SU-DHL-6 (cell line): ENCODE results near the gene NOX5.

Experiments
- H2AFZ ChIP-seq: fragments of 200-600 bp; sonication (generic); 2 replicates; pipeline ENCODE4 v1.6.1; 2014; ENCODE audit warnings: low read depth, mild to moderate bottlenecking, moderate library complexity, mixed read lengths, antibody characterized with exemption, low read length; ENCODE audit not compliant: severe bottlenecking
- H3F3A ChIP-seq: fragments of 200-600 bp; shearing (Covaris generic); 2 replicates; pipeline ENCODE4 v1.6.0; 2016; ENCODE audit warnings: antibody characterized with exemption, mild to moderate bottlenecking; ENCODE audit not compliant: insufficient read depth
- H3K27ac ChIP-seq: fragments of 200-600 bp; sonication (generic); 2 replicates; pipeline ENCODE4 v1.5.1; 2016; ENCODE audit warnings: low read depth, mild to moderate bottlenecking, low read length, moderate library complexity, mixed read lengths
- H3K27me3 ChIP-seq: fragments of 200-600 bp; sonication (generic), shearing (Covaris generic); 2 replicates; pipeline ENCODE4 v1.6.0; 2014; ENCODE audit warnings: mild to moderate bottlenecking, low read length
- H3K36me3 ChIP-seq: fragments of 200-600 bp; sonication (generic); 2 replicates; pipeline ENCODE4 v1.6.1; 2014; ENCODE audit warnings: mild to moderate bottlenecking, low read length, mixed read lengths
- H3K4me2 ChIP-seq: fragments of 300-600, 200-600 bp; shearing (Covaris generic), sonication (generic); 2 replicates; pipeline ENCODE4 v1.6.0; 2014; ENCODE audit warnings: low read length, low read depth, mild to moderate bottlenecking; ENCODE audit not compliant: poor library complexity, severe bottlenecking
- H3K4me3 ChIP-seq: fragments of 200-600 bp; sonication (generic); 2 replicates; pipeline ENCODE4 v1.5.1; 2014; ENCODE audit warnings: antibody characterized with exemption, low read length, mild to moderate bottlenecking, mixed read lengths; ENCODE audit not compliant: insufficient read depth, poor library complexity, severe bottlenecking
- H3K79me2 ChIP-seq: fragments of 200-600 bp; sonication (generic); 2 replicates; pipeline ENCODE4 v1.6.1; 2014; ENCODE audit warnings: mild to moderate bottlenecking, low read length, moderate library complexity; ENCODE audit not compliant: insufficient read depth
- H3K9ac ChIP-seq: fragments of 200-600 bp; sonication (generic); 2 replicates; pipeline ENCODE4 v1.7.0; 2014; ENCODE audit warnings: mild to moderate bottlenecking, low read length
- H3K9me2 ChIP-seq: fragments of 200-600 bp; sonication (generic); replicated peaks from 2 replicates; pipeline ENCODE4 v1.6.1; 2014; ENCODE audit warnings: low read length; ENCODE audit not compliant: insufficient read depth
- H3K9me3 ChIP-seq: fragments of 200-600 bp; sonication (generic); 2 replicates; pipeline ENCODE4 v1.6.1; 2014; ENCODE audit warnings: low read length, mixed read lengths; ENCODE audit not compliant: insufficient read depth
- H4K20me1 ChIP-seq: fragments of 200-600 bp; sonication (generic); 2 replicates; pipeline ENCODE4 v1.6.1; 2014; ENCODE audit warnings: low read depth, mild to moderate bottlenecking, antibody characterized with exemption, low read length, moderate library complexity, mixed read lengths
- EZH2phosphoT487 ChIP-seq: fragments of 200-600 bp; sonication (generic), shearing (Covaris generic); conservative IDR thresholded peaks from 2 replicates; pipeline ENCODE4 v1.6.1; 2018; ENCODE audit warnings: mild to moderate bottlenecking, antibody characterized with exemption, low read length, moderate library complexity, mixed read lengths
- TF ChIP-seq, protein P1 (sequence below): fragments of 200-600 bp; sonication (generic); IDR thresholded peaks from one replicate; pipeline ENCODE4 v1.5.1; 2017; ENCODE audit warnings: antibody characterized with exemption, mild to moderate bottlenecking, low read length, moderate library complexity; ENCODE audit not compliant: insufficient read depth, poor library complexity, severe bottlenecking

Gene NOX5

DNA sequence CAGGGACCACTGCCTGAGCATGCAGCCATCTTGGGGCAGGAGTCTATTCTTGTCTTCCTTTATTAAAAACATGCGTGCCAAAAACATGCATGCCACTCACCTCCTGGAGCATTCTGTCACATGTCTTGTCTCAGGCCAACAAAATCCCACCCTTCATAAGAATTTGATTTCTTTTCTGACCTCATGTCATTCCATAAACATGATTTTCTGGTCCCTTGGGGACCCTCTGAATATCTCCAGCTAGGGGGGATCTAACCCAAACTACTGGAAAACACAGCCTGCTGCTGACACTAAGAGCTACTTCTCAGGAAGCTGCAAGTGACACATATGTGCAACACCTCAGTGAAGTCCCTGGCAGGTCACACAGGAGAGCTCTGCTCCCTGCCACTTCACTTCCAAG, 26.8 kb upstream of the NOX5 start:
- H3K27me3 ChIP-seq: no peaks in the 10 kb centered on the region
- no peaks in the 10 kb centered on the region for H3K36me3 ChIP-seq
- no peaks in the 10 kb centered on the region for H3F3A ChIP-seq
- no peak overlapping the region for H3K4me2 ChIP-seq
- no peak for TF ChIP-seq EZH2phosphoT487
- TF ChIP-seq, protein P1, sequence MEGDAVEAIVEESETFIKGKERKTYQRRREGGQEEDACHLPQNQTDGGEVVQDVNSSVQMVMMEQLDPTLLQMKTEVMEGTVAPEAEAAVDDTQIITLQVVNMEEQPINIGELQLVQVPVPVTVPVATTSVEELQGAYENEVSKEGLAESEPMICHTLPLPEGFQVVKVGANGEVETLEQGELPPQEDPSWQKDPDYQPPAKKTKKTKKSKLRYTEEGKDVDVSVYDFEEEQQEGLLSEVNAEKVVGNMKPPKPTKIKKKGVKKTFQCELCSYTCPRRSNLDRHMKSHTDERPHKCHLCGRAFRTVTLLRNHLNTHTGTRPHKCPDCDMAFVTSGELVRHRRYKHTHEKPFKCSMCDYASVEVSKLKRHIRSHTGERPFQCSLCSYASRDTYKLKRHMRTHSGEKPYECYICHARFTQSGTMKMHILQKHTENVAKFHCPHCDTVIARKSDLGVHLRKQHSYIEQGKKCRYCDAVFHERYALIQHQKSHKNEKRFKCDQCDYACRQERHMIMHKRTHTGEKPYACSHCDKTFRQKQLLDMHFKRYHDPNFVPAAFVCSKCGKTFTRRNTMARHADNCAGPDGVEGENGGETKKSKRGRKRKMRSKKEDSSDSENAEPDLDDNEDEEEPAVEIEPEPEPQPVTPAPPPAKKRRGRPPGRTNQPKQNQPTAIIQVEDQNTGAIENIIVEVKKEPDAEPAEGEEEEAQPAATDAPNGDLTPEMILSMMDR: no peak
- no peaks in the 10 kb centered on the region for H3K9me3 ChIP-seq
- no peak overlapping the region for H3K27ac ChIP-seq
- no peaks in the 10 kb centered on the region for H3K79me2 ChIP-seq
- no peak overlapping the region for H2AFZ ChIP-seq
- no peak overlapping the region for H3K4me3 ChIP-seq
- H3K9me2 ChIP-seq: no peaks in the 10 kb centered on the region
- no peak overlapping the region for H3K9ac ChIP-seq
- H4K20me1 ChIP-seq: no peaks in the 10 kb centered on the region

DNA sequence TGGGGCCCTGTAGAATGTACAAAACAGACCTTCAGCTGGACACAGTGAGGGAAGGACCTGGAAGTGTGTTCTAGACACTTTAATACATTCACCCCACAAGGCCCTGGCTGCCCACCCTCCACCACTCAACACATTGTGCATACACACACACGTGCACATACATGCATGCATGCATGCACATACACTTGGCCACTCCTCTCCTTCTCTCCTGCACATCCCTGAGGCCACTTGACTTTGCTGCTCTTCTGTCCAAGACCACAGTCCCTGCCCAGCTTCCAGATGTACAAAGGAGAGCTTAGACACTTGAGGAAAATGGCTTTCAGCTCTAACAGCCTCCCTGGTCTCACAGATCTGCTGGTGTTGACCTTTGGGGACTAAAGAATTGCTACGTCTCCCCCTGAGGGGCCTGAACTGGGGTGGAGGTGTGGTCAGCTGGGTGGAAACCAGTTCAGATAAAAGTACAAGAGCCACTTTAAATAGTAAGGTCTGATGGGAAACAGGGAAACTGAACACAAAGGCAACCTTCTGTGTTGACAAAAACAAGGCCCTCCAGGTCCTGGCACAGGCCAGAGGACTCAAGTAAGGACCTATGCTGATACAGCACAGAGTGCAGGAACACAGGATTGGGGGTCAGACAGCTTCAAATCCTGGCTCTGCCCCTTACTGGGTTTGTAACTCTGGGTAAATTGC, 24.8 kb upstream of the NOX5 start:
- no peaks in the 10 kb centered on the region for H3F3A ChIP-seq
- no peaks in the 10 kb centered on the region for H3K36me3 ChIP-seq
- H3K4me2 ChIP-seq: no peak overlapping the region
- no peak overlapping the region for H3K9ac ChIP-seq
- no peaks in the 10 kb centered on the region for H3K9me2 ChIP-seq
- no peak overlapping the region for H2AFZ ChIP-seq
- TF ChIP-seq EZH2phosphoT487: no peak
- TF ChIP-seq, protein P1: no peak
- H3K9me3 ChIP-seq: no peaks in the 10 kb centered on the region
- H3K27me3 ChIP-seq: no peaks in the 10 kb centered on the region
- H3K4me3 ChIP-seq: no peak overlapping the region
- no peak overlapping the region for H3K27ac ChIP-seq
- H3K79me2 ChIP-seq: no peaks in the 10 kb centered on the region
- H4K20me1 ChIP-seq: no peaks in the 10 kb centered on the region

DNA sequence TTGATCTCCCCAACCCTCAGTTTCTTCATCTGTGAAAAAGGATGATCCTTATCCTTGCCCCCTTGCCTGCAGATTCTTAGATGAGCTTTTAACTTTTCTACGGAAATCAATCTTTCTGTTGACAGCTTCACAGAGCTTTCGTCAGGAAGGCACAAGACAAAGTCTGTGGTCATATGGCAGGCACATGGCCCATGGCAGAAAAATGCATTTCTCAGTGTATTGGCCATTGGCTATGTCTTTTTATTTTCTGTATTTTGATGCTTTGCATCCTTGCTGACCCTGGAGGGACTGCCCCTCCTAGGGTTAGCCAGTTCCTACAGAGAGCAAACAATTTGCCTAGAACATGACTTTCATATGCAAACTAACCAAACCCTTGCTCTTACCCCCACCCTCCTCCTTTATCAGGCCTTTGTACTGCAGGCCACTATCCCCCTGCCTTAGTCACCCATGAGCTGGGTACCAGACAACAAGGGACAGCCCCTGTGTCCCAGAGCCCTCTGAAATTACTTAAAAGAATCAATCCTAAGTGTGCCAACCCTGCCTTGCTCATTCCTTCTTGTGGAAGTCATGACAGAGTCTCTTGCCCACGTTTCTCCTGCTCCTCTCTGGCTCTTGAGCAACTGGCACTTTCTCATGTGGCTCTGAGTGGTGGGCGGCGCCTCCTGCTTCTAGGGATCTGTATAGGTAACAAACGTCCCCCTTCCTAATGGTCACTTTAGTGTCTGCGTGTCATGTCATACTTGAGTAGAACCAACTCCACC, 24.1 kb upstream of the NOX5 start:
- H3K9ac ChIP-seq: no peak overlapping the region
- H3K79me2 ChIP-seq: no peaks in the 10 kb centered on the region
- no peak overlapping the region for H3K27ac ChIP-seq
- H3K4me2 ChIP-seq: no peak overlapping the region
- H3K27me3 ChIP-seq: no peaks in the 10 kb centered on the region
- H3K36me3 ChIP-seq: no peaks in the 10 kb centered on the region
- no peaks in the 10 kb centered on the region for H4K20me1 ChIP-seq
- H3F3A ChIP-seq: no peaks in the 10 kb centered on the region
- no peak overlapping the region for H3K4me3 ChIP-seq
- no peaks in the 10 kb centered on the region for H3K9me3 ChIP-seq
- no peaks in the 10 kb centered on the region for H3K9me2 ChIP-seq
- no peak overlapping the region for H2AFZ ChIP-seq
- TF ChIP-seq, protein P1: no peak
- no peak for TF ChIP-seq EZH2phosphoT487
